ENCODE data around the gene IFI30.

IFI30 gene

GRCh38 chr19:18168673-18169381, 4.8 kb upstream of the IFI30 start:
- in situ Hi-C loops (cut with HindIII; ENCODE audit: low sequenced_read_pairs), result loop anchor here (10.0 kb wide), 1 partner anchor 214 kb away; no protein-coding TSS in a partner anchor
- no peak overlapping the region for H3K4me3 ChIP-seq (ENCODE audit: low read depth, low read length)

GRCh38 chr19:18170714-18171255, 2.8 kb upstream of the IFI30 start:
- TF ChIP-seq CTCF (IDR thresholded peaks at IDR 0.05; ENCODE audit: low read depth, low read length, missing control alignments), result no peak
- DNase-seq (ENCODE audit: low read depth), result no peak
- H3K4me3 ChIP-seq (ENCODE audit: low read depth, low read length), result no peak overlapping the region
- in situ Hi-C loops (cut with HindIII; ENCODE audit: low sequenced_read_pairs), result no loop called here

More at GRCh38 chr19:18168673-18169381, 4.8 kb upstream of the IFI30 start:
- no peak for DNase-seq (ENCODE audit: low read depth)
- TF ChIP-seq CTCF (IDR thresholded peaks at IDR 0.05; ENCODE audit: low read depth, low read length, missing control alignments), result no peak

GRCh38 chr19:18171605-18172327, 1.8 kb upstream of the IFI30 start:
- no peak overlapping the region for H3K4me3 ChIP-seq (ENCODE audit: low read depth, low read length)
- in situ Hi-C loops (cut with HindIII; ENCODE audit: low sequenced_read_pairs), result no loop called here
- no peak for TF ChIP-seq CTCF (IDR thresholded peaks at IDR 0.05; ENCODE audit: low read depth, low read length, missing control alignments)
- DNase-seq (ENCODE audit: low read depth), result no peak

GRCh38 chr19:18172331-18173053, 1.1 kb upstream of the IFI30 start:
- H3K4me3 ChIP-seq (ENCODE audit: low read depth, low read length), result no peak overlapping the region
- in situ Hi-C loops (cut with HindIII; ENCODE audit: low sequenced_read_pairs), result no loop called here
- no peak for DNase-seq (ENCODE audit: low read depth)
- TF ChIP-seq CTCF (IDR thresholded peaks at IDR 0.05; ENCODE audit: low read depth, low read length, missing control alignments), result no peak

- H3K4me3 ChIP-seq (ENCODE audit: low read depth, low read length), result peak overlapping the region; percentile 47
- no peak for DNase-seq (ENCODE audit: low read depth)
- no peak for TF ChIP-seq CTCF (IDR thresholded peaks at IDR 0.05; ENCODE audit: low read depth, low read length, missing control alignments)
- in situ Hi-C loops (cut with HindIII; ENCODE audit: low sequenced_read_pairs), result no loop called here
These were observed 500 bp upstream of the IFI30 start for GRCh38 chr19:18173054-18173571.

GRCh38 chr19:18174983-18175382, 1.4 kb downstream of the IFI30 start:
- in situ Hi-C loops (cut with HindIII; ENCODE audit: low sequenced_read_pairs), result no loop called here
- no peak overlapping the region for H3K4me3 ChIP-seq (ENCODE audit: low read depth, low read length)
- no peak for DNase-seq (ENCODE audit: low read depth)
- no peak for TF ChIP-seq CTCF (IDR thresholded peaks at IDR 0.05; ENCODE audit: low read depth, low read length, missing control alignments)

All from astrocyte of the cerebellum (primary cell).